NCI-H526 treated with DMSO at 0.1 percent for 48 hours (cell line): ENCODE measurements around the gene MUC6.
"Not testable (repeated sequence)": the region's sequence is repeated elsewhere in the genome, so short reads cannot be mapped to it uniquely, and the experiment has no call there.

Experiments used
- DNase-seq: peaks from one replicate; lab custom pipeline; 2025; lab: John Stamatoyannopoulos, UW

MUC6 gene

DNA sequence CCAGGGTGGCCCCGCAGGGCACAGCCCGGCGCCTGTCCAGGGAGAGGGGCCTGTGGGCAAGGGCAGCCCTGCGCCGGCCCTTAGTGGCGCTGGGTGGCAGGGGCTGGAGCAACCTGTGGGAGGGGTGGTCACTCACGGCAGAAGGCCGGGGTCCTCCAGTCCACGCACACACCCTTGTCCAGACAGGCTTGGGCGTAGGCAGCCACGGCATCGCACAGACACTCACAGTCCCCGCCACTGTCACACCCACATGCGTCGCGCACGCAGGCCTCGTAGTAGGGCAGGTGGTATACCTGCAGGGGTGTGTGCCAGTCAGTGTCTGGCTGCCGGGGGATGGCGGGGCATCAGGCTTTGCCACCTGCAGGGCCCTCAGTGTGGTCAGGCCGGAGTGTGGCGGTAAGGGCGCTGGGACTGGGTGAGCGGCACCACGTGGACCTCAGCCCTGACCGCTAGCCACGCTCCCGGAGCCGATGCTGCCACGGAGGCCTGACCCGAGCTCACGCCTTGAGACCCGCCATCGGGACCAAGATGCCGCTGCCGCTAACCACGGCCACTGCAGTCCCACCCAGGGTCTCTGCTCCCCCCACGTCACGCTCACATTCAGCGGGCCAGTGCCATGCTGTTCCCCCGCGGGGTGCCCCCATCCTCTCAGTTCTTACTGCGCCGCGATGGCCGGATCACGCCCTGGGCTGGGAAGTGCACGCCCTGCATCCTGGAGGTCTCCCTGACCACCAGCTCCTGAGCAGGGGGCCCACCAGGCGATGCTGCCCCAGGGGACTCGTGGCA, 12.5 kb downstream of the MUC6 start:
- DNase-seq: no peak

DNA sequence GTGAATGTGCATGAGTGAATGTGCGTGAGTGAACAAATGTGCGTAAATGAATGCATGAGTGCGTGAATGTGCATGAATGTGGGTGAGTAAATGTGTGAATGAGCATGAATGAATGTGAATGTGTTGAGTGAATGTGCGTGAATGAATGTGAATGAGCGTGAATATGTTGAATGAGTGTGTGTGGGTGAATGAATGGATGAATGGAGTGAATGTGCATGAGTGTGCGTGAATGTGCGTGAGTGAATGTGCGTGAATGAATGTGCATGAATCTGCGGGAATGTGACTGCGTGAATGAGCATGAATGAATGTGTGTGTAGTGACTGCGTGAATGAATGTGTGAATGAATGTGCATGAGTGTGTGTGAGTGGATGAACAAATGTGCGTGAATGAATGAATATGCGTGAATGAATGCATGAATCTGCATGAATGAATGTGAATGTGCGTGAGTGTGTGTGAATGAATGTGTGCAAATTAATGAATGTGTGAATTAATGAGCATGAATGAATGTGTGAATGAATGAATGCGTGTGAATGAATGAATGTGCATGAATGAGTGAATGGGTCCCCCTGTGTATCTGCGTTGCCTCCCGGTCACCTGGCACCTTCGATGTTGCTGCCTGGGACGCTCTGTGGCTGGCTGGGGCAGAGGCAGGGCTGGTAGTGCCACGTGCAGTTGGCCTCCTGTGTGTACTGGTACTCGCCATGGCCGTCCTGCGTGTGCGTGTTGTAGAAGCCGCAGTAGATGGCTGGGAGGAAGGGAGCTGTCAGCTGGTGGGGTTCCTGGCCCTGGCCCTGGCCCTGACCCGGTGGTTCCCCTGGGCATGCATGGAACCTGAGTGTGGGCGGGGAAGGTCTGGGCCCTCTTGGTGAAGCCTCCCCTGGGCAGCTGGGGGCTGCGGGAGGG, 13.4 kb downstream of the MUC6 start:
- DNase-seq: no peak

- no peak for DNase-seq
Observed at GRCh38 chr11:1022411-1022810, 14.1 kb downstream of the MUC6 start.

GRCh38 chr11:1020211-1020905, 16.2 kb downstream of the MUC6 start:
- DNase-seq: no peak

GRCh38 chr11:1019321-1019910, 17.1 kb downstream of the MUC6 start:
- no peak for DNase-seq

DNA sequence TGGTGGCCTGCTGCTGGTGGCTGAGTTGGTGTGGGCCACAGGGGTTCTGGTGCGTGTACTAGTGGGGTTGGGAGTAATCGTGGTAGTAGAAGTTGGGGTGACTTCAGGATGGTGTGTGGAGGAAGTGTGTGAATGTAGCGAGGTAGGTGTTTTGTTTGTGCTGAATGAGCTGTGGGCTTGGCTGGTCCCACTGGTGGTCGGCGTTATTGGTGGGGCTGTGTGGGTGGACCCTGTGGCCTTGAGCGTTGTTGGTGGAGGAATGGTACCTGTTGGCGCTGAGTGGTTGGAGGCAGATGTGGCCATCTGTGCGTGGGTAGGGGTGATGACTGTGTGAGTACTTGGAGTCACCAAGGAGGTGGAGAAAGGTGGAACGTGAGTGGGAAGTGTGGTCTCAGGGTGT, 18.4 kb downstream of the MUC6 start:
- no peak for DNase-seq

- no peak for DNase-seq
Observed at GRCh38 chr11:1017269-1018005, 19.1 kb downstream of the MUC6 start.

- DNase-seq: not testable (repeated sequence)
Observed at GRCh38 chr11:1016610-1017126, 19.9 kb downstream of the MUC6 start.

DNA sequence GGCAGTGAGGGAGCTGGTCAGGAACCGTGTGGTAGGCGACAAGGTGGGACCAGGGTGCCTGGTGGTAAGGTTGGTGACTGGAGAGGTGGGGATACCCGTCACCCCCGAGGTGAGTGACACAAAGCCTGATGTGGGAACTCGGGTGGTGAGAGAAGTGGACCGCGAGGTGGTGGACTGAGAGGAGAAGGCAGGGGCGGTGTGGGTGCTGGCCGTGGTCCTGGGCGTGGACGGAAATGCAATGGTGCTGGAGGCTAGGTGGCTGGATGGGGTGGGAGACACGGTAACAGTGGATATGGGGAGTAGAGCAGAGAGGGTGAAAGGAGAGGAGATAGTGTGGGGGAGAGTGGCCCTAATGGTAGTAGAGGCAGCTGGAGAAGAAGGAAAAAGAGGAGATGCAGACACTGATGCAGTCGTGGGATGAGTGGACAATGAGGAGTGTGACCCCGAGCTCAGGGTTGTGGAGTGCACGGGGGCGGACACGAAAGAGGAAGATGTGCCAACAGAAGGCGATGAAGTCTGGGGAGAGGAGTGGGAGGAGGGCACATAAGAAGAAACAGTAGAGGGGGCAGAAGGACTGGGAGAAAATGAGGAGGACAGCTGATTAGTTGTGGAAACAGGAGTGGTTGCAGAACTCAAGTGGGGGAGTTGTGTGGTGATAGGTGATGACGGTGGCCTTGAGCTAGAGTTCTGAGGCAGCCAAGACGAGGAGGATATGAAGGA, 20.5 kb downstream of the MUC6 start:
- no peak for DNase-seq

DNA sequence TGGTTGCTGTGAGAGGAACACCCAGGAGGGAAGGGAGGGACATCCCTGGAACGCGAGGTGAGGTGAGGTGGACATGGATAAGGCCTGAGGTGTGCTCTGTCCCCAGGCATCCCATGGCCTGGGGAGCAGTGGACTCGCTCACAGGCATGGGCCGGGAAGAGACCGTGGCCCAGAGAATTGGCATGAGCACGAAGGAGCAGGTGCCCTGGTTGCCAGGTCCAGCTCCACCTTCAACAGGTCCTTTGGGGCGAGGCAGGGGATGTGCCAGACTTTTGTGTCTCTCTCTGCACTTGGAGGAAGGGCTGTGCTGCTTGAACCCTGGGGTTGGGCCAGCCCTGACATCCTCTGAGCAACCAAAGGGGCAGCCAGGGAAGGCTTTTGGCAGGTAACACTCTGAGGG, 21.5 kb downstream of the MUC6 start:
- DNase-seq: no peak

GRCh38 chr11:1014276-1014675, 22.2 kb downstream of the MUC6 start:
- DNase-seq: no peak

GRCh38 chr11:1013631-1013935, 22.9 kb downstream of the MUC6 start:
- DNase-seq: no peak

DNA sequence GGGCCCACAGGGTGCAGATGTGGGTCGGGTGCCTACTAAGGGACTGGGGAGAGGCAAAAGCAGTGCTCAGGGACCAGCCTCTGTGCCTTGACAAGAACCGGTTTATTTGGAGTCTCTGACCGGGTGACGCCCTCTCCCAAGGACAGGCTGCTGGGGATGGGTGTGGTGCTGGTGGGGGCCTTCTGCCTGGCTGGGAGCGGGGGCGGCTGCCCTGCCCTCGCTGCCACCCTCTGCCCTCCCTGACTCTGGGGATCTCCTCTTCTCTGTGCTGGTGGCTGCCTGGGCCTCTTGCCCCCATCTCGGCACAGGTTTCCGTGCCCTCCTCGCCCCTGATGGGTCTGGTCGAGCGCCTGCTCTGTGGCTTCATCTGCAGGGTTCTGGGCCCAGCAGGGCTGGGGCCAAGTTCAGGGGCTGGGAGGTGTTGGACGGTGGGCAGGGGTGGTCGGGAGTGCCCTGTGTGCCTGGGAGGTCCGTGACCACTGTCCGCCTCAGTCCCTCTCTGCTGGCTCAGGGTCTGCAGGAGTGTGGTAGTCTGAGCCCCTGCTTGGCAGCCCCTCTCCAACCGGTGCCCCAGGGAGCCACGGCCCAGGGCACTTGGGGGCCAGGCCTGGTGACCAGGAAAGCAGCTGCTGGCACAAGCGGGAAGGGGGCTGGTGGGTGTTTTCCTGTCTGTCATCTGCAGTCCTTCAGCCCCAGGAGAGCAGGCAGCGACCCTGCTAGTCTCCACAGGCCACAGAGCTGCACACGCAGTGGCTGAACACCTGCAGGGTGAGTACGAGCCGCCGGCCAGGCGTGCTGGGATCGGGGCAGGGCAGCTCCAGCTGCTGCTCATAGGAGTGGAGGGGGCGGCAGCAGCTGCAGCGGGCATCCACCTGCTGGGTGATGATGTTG, 23.5 kb downstream of the MUC6 start:
- DNase-seq: no peak

DNA sequence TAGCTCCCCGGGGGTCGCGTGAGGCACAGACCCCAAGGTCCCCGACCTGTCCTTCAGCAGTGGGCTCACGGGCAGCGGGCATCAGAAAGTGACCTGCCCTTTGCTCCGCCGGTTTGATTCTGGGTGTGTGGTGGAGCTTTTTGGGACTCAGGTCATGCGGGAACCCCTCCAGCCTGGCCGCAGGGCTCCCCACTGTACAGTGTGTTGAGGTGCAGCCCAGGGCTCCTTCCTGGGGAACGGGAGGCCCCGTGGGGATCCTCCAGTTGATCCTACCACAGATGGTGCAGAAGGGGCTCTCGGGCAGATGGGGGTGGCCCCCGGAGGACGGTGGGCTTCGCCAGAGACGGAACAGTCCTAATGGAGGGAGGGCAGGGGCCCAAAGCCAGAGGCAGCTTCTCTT, 24.2 kb downstream of the MUC6 start:
- DNase-seq: no peak

GRCh38 chr11:1011320-1011698, 25.2 kb downstream of the MUC6 start:
- no peak for DNase-seq

DNA sequence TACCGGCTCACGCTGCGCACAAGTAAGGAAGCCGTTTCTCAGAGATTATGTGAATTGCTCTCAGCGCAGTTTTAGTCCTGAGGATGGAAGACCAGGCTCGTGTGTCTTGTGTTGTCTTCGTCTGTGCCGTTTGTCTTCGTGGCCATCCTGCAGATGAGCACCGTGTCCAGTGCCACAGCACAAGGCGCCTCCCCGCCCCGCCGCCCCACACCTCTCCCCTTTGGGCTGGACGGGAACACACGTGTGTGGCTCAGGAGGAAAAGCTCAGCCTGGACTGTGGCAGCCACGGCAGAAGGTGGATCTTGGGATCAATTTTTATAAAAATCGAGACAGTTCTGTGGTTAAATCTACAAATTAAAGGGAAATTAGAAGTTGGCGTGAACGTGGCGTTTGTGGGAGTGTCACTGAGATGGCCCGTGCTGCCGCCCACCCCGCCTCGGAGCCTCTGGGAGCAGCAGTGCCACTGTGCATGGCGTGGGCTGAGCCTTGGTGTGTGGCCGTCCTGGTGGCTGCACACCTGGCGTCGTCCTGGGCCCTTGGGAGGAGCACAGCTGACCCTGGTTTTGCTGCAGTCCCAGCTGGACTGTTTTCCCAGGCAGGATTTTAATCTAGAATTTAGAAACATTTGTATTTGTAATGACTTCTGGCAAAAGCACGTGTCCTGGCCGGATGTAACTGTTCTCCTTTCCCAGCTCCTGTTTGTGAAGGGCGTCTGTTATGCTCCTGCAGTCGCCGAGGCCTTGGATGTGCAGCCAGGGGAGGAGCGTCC, 25.8 kb downstream of the MUC6 start:
- no peak for DNase-seq

GRCh38 chr11:1009991-1010390, 26.5 kb downstream of the MUC6 start:
- no peak for DNase-seq

- DNase-seq: no peak
Observed at GRCh38 chr11:1009371-1009770, 27.1 kb downstream of the MUC6 start.

- no peak for DNase-seq
Observed at GRCh38 chr11:1008803-1009145, 27.7 kb downstream of the MUC6 start.
